ENCODE results near the gene PIGC. TPM values are rescaled to one million over a fixed set of nuclear protein-coding genes. Genes with fewer than 3 reads are reported as not detected.

Gene PIGC
- 10 to 100 TPM; 23.7 to 27.1 TPM for total RNA-seq
- 42.4 TPM for polyA plus RNA-seq (2013, experiment 1 of 2)
- 35.6 TPM for polyA plus RNA-seq (2013, experiment 2 of 2)
- 18.5 to 66.0 (median 32.3) reads per million in 172 experiments for total RNA-seq

- no peaks in the 10 kb centered on the region for H3K27me3 ChIP-seq (ENCODE audit: control insufficient read depth in 1 of 2, insufficient read depth in 2 of 2, low read length in 2 of 2)
- ChIA-PET POLR2A (interaction anchor here (0.6 to 5.6 kb wide), 7 partner anchors 12 to 265 kb away, joined by 3 to 43 read pairs (median 7); partner anchors contain the start of gene SUCO), CTCF (interaction anchor here (0.5 to 1.7 kb wide), 17 partner anchors 9 to 959 kb away, joined by 3 to 7 read pairs (median 3); partner anchors contain the start of genes C1orf105, PRRC2C and SUCO)
- Mint-ChIP-seq H3K4me1 (ENCODE audit: low read depth) (peaks cover 39% of the 10 kb centered on the region), H3K36me3 (ENCODE audit: low read depth) (peaks cover 33% of the 10 kb centered on the region), H3K27me3 (no peaks in the 10 kb centered on the region), H3K4me3 (peak within 1 kb of the TSS; percentile 98), H3K9me3 (no peaks in the 10 kb centered on the region), H3K27ac (peak within 1 kb of the TSS; percentile 90)
- DNase-seq (peak; percentile 86 to 95 (median 92)), ATAC-seq (ENCODE audit: poor library complexity) (peak; percentile 99)
- H3K4me3 ChIP-seq (ENCODE audit: low read length): peak within 1 kb of the TSS; percentile 92
- peaks cover 17% of the 10 kb centered on the region for H3K4me1 ChIP-seq (ENCODE audit: insufficient read depth, low read length)
- TF ChIP-seq CTCF (IDR thresholded peaks at IDR 0.05): peak; percentile 86
- H3K36me3 ChIP-seq (ENCODE audit: insufficient read depth, low read length): peaks cover 16% of the 10 kb centered on the region
- H3K27ac ChIP-seq (ENCODE audit: low read depth in 1 of 2, low read length in 2 of 2): peak within 1 kb of the TSS; percentile 69 to 79
- H3K9me3 ChIP-seq (ENCODE audit: control insufficient read depth in 1 of 2, insufficient read depth in 1 of 2, low read length in 2 of 2): no peaks in the 10 kb centered on the region
- intact Hi-C loops (cut with DNase I, micrococcal nuclease): loop anchor here (1.0 to 5.0 kb wide), 8 partner anchors 15 to 662 kb away; partner anchors contain the start of genes SUCO (in 2 of the 2), DNM3 (in 1 of the 2) and METTL13 (in 1 of the 2)
Measured at GRCh38 chr1:172443666-172444453, at the start of gene PIGC. TSS of gene PIGC (minus strand) at chr1:172444069. CDS start at chr1:172442622, 1,447 bp downstream.

GRCh38 chr1:172492421-172492820 lies 48.6 kb upstream of the PIGC start:
- intact Hi-C loops (cut with DNase I, micrococcal nuclease): no loop called here
- no peaks in the 10 kb centered on the region for H3K27me3 ChIP-seq (ENCODE audit: control insufficient read depth in 1 of 2, insufficient read depth in 2 of 2, low read length in 2 of 2)
- no peak overlapping the region for H3K27ac ChIP-seq (ENCODE audit: low read depth in 1 of 2, low read length in 2 of 2)
- H3K36me3 Mint-ChIP-seq (ENCODE audit: low read depth): no peaks in the 10 kb centered on the region
- no peaks in the 10 kb centered on the region for H3K9me3 Mint-ChIP-seq
- no peak for ATAC-seq (ENCODE audit: poor library complexity)
- peaks cover 3% of the 10 kb centered on the region for H3K4me1 ChIP-seq (ENCODE audit: insufficient read depth, low read length)
- no peaks in the 10 kb centered on the region for H3K36me3 ChIP-seq (ENCODE audit: insufficient read depth, low read length)
- no peak for TF ChIP-seq CTCF (IDR thresholded peaks at IDR 0.05)
- H3K27me3 Mint-ChIP-seq: peaks cover 16% of the 10 kb centered on the region
- ChIA-PET POLR2A (no interaction called here), CTCF (no interaction called here)
- no peaks in the 10 kb centered on the region for H3K9me3 ChIP-seq (ENCODE audit: control insufficient read depth in 1 of 2, insufficient read depth in 1 of 2, low read length in 2 of 2)
- no peak for DNase-seq
- H3K4me1 Mint-ChIP-seq (ENCODE audit: low read depth): peaks cover 6% of the 10 kb centered on the region
- H3K4me3 Mint-ChIP-seq: no peak overlapping the region
- H3K4me3 ChIP-seq (ENCODE audit: low read length): no peak overlapping the region
- H3K27ac Mint-ChIP-seq: no peak overlapping the region

DNA sequence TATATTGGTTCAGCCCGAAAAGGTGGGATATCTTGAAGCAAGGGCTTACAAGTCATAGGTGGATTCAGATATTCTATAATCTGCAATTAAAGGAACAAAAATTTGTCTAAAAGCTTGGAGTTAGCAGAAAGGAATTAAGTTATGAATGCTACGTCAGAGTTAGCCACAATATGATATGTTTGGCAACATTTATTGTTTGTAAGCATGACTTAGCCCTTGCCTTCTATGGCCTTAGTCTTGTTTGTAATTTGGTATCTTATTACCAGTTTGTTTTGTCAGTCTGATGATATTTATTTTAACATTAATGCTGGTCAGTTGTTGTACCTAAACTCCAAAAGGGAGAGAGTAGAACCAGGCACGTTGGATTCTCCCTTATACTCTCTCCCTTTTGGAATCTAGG lies 46.0 kb upstream of the PIGC start:
- intact Hi-C loops (cut with DNase I, micrococcal nuclease): no loop called here
- POLR2A ChIA-PET: no interaction called here
- peaks cover 4% of the 10 kb centered on the region for H3K4me1 ChIP-seq (ENCODE audit: insufficient read depth, low read length)
- no peak for ATAC-seq (ENCODE audit: poor library complexity)
- CTCF ChIA-PET: no interaction called here
- Mint-ChIP-seq H3K4me1 (ENCODE audit: low read depth) (peaks cover 9% of the 10 kb centered on the region), H3K27ac (no peak overlapping the region), H3K9me3 (no peaks in the 10 kb centered on the region), H3K27me3 (peaks cover 16% of the 10 kb centered on the region), H3K4me3 (no peak overlapping the region), H3K36me3 (ENCODE audit: low read depth) (no peaks in the 10 kb centered on the region)
- H3K27me3 ChIP-seq (ENCODE audit: control insufficient read depth in 1 of 2, insufficient read depth in 2 of 2, low read length in 2 of 2): no peaks in the 10 kb centered on the region
- DNase-seq: no peak
- no peak overlapping the region for H3K27ac ChIP-seq (ENCODE audit: low read depth in 1 of 2, low read length in 2 of 2)
- no peak overlapping the region for H3K4me3 ChIP-seq (ENCODE audit: low read length)
- TF ChIP-seq CTCF (IDR thresholded peaks at IDR 0.05): no peak
- no peaks in the 10 kb centered on the region for H3K9me3 ChIP-seq (ENCODE audit: control insufficient read depth in 1 of 2, insufficient read depth in 1 of 2, low read length in 2 of 2)
- no peaks in the 10 kb centered on the region for H3K36me3 ChIP-seq (ENCODE audit: insufficient read depth, low read length)

Measured in CD4-positive, alpha-beta T cell (primary cell).